T-helper 9 cell (primary cell): ENCODE results near the gene TET2.

Source experiments
- DNase-seq: peaks from one replicate; pipeline ENCODE4 v3.0.0-alpha.2; 2020

TET2 gene

GRCh38 chr4:105140684-105141490 is 5.8 kb upstream of the TET2 start:
- peak; percentile 10 for DNase-seq

- DNase-seq: no peak
Measured at GRCh38 chr4:105145156-105145902, 1.3 kb upstream of the TET2 start.

GRCh38 chr4:105145903-105146275 is 787 bp upstream of the TET2 start:
- DNase-seq: peak; percentile 23

GRCh38 chr4:105147016-105147552 is 408 bp downstream of the TET2 start:
- DNase-seq: no peak

- no peak for DNase-seq
Measured at GRCh38 chr4:105147553-105148161, 981 bp downstream of the TET2 start.

GRCh38 chr4:105148356-105148755 is 1.7 kb downstream of the TET2 start:
- DNase-seq: no peak

GRCh38 chr4:105148776-105149175 is 2.1 kb downstream of the TET2 start:
- DNase-seq: no peak

GRCh38 chr4:105149771-105150170 is 3.1 kb downstream of the TET2 start:
- DNase-seq: no peak

GRCh38 chr4:105150503-105150902 is 3.8 kb downstream of the TET2 start:
- no peak for DNase-seq

- no peak for DNase-seq
Measured at GRCh38 chr4:105153749-105154148, 7.1 kb downstream of the TET2 start.

GRCh38 chr4:105154576-105154975 is 7.9 kb downstream of the TET2 start:
- no peak for DNase-seq

GRCh38 chr4:105155426-105155825 is 8.8 kb downstream of the TET2 start:
- no peak for DNase-seq

- no peak for DNase-seq
Measured at GRCh38 chr4:105158837-105159236, 12.2 kb downstream of the TET2 start.

- DNase-seq: no peak
Measured at GRCh38 chr4:105162123-105162796, 15.6 kb downstream of the TET2 start.

GRCh38 chr4:105164548-105164947 is 17.9 kb downstream of the TET2 start:
- no peak for DNase-seq

GRCh38 chr4:105166066-105166465 is 19.4 kb downstream of the TET2 start:
- DNase-seq: no peak

- DNase-seq: no peak
Measured at GRCh38 chr4:105170711-105171110, 24.0 kb downstream of the TET2 start.

- DNase-seq: no peak
Measured at GRCh38 chr4:105171912-105172311, 25.2 kb downstream of the TET2 start.

- no peak for DNase-seq
Measured at GRCh38 chr4:105174098-105174497, 27.4 kb downstream of the TET2 start.

GRCh38 chr4:105179539-105180401 is 33.1 kb downstream of the TET2 start:
- no peak for DNase-seq

- DNase-seq: no peak
Measured at GRCh38 chr4:105181259-105181658, 34.6 kb downstream of the TET2 start.

- DNase-seq: no peak
Measured at GRCh38 chr4:105182211-105182610, 35.5 kb downstream of the TET2 start.
